Activated CD8-positive, alpha-beta memory T cell treated with anti-CD3 and anti-CD28 coated beads, Interleukin-2, amount 10 ng/mL, durations not matched to agents 7 days and 5 days (primary cell): ENCODE measurements around the gene SEMA5A. TPM values are rescaled to one million over a fixed set of nuclear protein-coding genes. Genes with fewer than 3 reads are reported as not detected.

Experiments
- ATAC-seq: fragments of 150-1000 bp; cut with Tn5 transposase; one replicate; pipeline ENCODE4 v1.10.0; 2021; ENCODE audit warnings: moderate library complexity
- CTCF ChIA-PET: fragments of 350-600 bp; sonication (Branson Sonifier 250); formaldehyde crosslinking; loops from one replicate; lab custom pipeline; 2021; ENCODE audit warnings: antibody characterized with exemption; lab: Charles Lee
- DNase-seq: peaks from one replicate; pipeline ENCODE4 v3.0.0-alpha.2; 2020
- H3K27ac Mint-ChIP-seq: one replicate; pipeline ENCODE4 v1.8.0; 2021; ENCODE audit warnings: mild to moderate bottlenecking, mixed read lengths
- H3K27me3 Mint-ChIP-seq: one replicate; pipeline ENCODE4 v1.8.0; 2021; ENCODE audit warnings: mixed read lengths
- H3K36me3 Mint-ChIP-seq: one replicate; pipeline ENCODE4 v1.8.0; 2021; ENCODE audit warnings: mild to moderate bottlenecking, mixed read lengths
- H3K4me1 Mint-ChIP-seq: one replicate; pipeline ENCODE4 v1.8.0; 2021; ENCODE audit warnings: mixed read lengths
- H3K4me3 Mint-ChIP-seq: one replicate; pipeline ENCODE4 v1.8.0; 2021; ENCODE audit warnings: mild to moderate bottlenecking, moderate library complexity, mixed read lengths
- H3K9me3 Mint-ChIP-seq: one replicate; pipeline ENCODE4 v1.8.0; 2022; ENCODE audit warnings: low read depth, mixed read lengths
- total RNA-seq, 2 experiments: library from RNA; stranded (reverse); gene quantifications; one replicate each; pipeline ENCODE4 v1.2.3, GENCODE V29; 2021

The SEMA5A gene, protein sequence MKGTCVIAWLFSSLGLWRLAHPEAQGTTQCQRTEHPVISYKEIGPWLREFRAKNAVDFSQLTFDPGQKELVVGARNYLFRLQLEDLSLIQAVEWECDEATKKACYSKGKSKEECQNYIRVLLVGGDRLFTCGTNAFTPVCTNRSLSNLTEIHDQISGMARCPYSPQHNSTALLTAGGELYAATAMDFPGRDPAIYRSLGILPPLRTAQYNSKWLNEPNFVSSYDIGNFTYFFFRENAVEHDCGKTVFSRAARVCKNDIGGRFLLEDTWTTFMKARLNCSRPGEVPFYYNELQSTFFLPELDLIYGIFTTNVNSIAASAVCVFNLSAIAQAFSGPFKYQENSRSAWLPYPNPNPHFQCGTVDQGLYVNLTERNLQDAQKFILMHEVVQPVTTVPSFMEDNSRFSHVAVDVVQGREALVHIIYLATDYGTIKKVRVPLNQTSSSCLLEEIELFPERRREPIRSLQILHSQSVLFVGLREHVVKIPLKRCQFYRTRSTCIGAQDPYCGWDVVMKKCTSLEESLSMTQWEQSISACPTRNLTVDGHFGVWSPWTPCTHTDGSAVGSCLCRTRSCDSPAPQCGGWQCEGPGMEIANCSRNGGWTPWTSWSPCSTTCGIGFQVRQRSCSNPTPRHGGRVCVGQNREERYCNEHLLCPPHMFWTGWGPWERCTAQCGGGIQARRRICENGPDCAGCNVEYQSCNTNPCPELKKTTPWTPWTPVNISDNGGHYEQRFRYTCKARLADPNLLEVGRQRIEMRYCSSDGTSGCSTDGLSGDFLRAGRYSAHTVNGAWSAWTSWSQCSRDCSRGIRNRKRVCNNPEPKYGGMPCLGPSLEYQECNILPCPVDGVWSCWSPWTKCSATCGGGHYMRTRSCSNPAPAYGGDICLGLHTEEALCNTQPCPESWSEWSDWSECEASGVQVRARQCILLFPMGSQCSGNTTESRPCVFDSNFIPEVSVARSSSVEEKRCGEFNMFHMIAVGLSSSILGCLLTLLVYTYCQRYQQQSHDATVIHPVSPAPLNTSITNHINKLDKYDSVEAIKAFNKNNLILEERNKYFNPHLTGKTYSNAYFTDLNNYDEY
- under 1 TPM in 1 of 2 experiments, not detected in 1; 0.02 TPM for total RNA-seq

DNA sequence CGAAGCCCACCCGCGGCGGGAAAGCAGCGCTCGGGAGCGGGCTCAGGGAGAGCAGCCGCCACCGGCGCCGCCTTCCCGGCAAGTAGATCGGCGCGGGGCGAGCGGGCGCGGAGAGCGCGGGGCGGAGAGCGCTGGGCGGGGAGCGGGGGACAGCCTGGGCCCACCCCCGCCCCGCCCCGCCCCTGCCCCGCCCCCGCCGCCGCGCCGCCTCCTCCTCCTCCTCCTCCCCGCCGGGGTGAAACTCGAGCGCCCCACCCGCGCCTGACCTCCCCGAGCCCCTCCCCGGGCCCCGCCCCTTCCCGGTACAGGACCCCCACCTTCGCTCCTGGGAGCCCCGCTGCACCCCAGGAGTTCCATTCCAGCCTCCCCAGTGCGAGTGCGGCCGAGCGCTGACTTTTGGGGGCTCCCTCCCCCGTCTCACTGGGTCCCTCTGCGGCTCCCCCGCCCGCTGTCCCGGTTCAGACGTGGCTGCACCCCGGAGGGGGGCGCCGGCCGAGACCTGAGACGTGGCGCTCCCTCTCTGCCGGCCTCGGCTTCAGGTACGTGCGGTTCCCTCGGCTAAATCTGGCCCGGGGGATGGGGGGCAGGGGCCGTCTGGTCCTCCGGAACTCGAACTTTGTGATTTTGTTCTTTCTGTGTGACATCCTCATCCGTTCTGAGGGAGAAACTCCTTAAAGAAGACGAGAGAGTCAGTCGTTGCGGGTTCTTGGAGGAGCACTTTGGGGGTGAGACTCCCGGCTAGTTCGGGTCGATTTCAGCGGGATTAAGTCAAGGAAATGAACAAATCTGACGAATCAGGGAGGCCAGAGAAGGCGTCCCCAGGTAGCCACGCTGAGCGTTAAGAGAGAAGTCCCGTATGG lies at the start of gene SEMA5A:
Gene SEMA5A (minus strand): TSS at position 84 of the 860 bp plus-strand sequence. CDS start 166,129 bp downstream, outside the sequence.
- no peak for DNase-seq
- Mint-ChIP-seq H3K4me3 (no peak within 1 kb of the TSS), H3K27me3 (peaks cover 26% of the 10 kb centered on the region), H3K9me3 (no peaks in the 10 kb centered on the region), H3K27ac (no peak within 1 kb of the TSS), H3K4me1 (no peaks in the 10 kb centered on the region), H3K36me3 (no peaks in the 10 kb centered on the region)
- CTCF ChIA-PET = no interaction called here
- no peak for ATAC-seq

DNA sequence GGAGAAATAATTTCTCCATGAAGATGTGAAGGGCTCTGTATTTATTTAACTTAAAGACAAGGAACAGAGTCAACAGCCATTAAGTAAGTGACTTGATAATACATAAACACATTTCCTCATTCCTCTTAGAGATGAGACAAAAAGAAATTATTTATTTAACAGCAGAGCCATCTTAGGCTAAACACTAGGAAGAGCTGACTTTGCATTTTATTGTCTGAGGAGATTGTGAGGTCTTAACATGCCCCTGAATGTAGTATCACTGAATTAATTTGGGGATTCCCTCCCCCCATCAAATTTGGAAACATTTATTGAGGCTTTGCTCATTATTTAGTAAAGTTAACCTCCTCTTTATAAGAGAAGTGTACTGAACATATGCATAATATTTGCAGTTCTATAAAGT lies 49.0 kb upstream of the SEMA5A start:
- Mint-ChIP-seq H3K27ac (no peak overlapping the region), H3K4me3 (no peak overlapping the region), H3K36me3 (no peaks in the 10 kb centered on the region), H3K9me3 (no peaks in the 10 kb centered on the region), H3K4me1 (no peaks in the 10 kb centered on the region), H3K27me3 (no peaks in the 10 kb centered on the region)
- CTCF ChIA-PET = no interaction called here
- ATAC-seq (no peak), DNase-seq (no peak)

DNA sequence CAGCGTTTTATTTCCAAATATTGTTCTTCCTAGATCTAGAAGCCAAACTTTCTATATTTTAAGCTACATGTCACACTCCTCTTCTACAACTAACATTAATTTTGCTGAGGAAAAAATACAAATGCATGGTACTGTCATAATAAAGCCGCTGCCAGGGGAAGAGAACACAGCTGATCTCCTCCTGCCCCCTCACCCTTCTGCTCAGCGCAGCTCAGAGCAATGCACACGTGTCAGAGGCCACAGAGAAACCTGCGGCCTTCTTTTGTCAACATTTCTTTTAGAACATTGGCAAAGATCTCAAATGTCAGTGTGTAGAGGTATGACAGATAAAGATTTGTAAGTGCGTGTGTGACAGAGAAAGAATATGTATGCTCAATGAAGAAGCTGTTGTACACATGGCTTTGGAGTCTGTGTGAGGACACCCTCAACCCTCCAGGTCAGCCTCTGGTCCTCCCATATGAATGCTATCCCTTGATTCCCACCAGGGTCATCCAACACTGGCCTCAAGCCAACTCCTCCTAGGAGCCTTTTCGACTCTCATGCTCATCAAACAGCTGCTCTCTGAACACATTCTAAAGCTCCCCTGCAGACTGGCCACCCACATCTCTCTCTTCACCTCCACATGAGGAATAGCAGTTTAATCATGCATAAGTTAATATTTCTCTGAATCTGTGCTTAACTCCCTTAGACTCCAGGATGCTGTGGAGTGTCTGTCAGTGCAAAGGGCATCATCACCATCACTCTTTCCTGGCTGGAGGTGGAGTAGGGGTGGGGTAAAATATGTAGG lies 43.4 kb upstream of the SEMA5A start:
- H3K27me3 Mint-ChIP-seq = no peaks in the 10 kb centered on the region
- no peaks in the 10 kb centered on the region for H3K36me3 Mint-ChIP-seq
- H3K4me3 Mint-ChIP-seq = no peak overlapping the region
- no peak overlapping the region for H3K27ac Mint-ChIP-seq
- DNase-seq (no peak), ATAC-seq (no peak)
- no peaks in the 10 kb centered on the region for H3K4me1 Mint-ChIP-seq
- no peaks in the 10 kb centered on the region for H3K9me3 Mint-ChIP-seq
- CTCF ChIA-PET = no interaction called here

DNA sequence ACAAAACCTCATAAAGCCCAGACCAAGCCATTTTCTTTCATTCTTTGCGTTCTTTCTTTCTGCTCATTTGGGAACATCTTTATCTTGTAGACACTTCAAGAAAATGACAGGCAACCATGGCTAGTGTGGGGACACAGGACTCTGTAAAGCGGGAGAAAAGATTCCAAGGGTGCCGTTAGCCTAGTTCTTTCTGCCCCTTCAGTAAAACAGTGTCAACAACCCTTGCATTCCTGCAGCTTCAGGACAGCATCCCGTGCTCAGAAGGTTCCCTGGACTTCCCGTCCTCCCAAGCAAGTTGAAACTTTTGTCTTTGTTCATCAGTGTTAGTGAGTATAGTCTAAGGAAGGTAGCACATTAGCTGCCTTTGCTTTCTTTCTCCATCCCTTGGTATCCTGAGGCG lies 42.4 kb upstream of the SEMA5A start:
- Mint-ChIP-seq H3K27me3 (no peaks in the 10 kb centered on the region), H3K27ac (no peak overlapping the region), H3K9me3 (no peaks in the 10 kb centered on the region), H3K4me3 (no peak overlapping the region), H3K36me3 (no peaks in the 10 kb centered on the region), H3K4me1 (no peaks in the 10 kb centered on the region)
- CTCF ChIA-PET = no interaction called here
- no peak for ATAC-seq
- no peak for DNase-seq

DNA sequence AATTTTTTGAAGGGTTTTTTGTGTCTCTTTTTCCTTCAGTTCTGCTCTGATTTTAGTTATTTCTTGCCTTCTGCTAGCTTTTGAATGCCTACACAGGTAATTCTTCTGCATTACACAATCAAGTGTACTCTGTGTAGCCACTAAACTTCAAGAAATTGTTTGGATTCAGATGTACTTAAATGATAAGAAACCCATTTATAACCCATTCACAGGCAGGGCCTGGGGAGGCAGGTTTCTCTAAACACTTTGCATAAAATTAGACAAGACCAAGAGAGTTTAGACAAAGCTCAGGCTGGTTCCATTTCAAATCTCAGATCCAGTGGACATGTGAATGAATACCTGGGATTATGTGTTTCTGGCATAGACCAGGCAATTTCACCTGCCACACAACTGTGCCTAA lies 41.3 kb upstream of the SEMA5A start:
- no peak for ATAC-seq
- Mint-ChIP-seq H3K4me1 (no peaks in the 10 kb centered on the region), H3K27me3 (no peaks in the 10 kb centered on the region), H3K9me3 (no peaks in the 10 kb centered on the region), H3K4me3 (no peak overlapping the region), H3K36me3 (no peaks in the 10 kb centered on the region), H3K27ac (no peak overlapping the region)
- no peak for DNase-seq
- CTCF ChIA-PET = no interaction called here

DNA sequence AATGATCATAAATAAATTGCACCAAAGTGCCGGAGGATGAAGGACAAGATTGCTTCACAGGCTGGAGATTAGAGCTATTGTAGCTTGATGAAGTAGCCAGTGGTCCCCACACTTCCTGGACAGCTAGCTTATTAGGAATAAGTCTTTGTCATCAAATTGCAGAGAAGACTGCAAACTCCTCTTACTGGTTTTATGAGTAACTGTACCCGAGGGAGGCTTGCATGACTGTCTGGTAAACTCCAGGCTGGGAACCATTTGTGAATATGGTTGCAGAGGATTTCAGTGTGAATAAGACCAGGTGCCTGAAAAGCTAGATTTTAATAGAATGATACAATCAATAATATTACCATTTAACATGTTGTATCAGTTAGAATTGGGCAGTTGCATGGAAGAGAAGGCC lies 36.5 kb upstream of the SEMA5A start:
- Mint-ChIP-seq H3K27me3 (no peaks in the 10 kb centered on the region), H3K36me3 (no peaks in the 10 kb centered on the region), H3K9me3 (no peaks in the 10 kb centered on the region), H3K4me1 (no peaks in the 10 kb centered on the region), H3K4me3 (no peak overlapping the region), H3K27ac (no peak overlapping the region)
- DNase-seq (no peak), ATAC-seq (no peak)
- CTCF ChIA-PET = no interaction called here

DNA sequence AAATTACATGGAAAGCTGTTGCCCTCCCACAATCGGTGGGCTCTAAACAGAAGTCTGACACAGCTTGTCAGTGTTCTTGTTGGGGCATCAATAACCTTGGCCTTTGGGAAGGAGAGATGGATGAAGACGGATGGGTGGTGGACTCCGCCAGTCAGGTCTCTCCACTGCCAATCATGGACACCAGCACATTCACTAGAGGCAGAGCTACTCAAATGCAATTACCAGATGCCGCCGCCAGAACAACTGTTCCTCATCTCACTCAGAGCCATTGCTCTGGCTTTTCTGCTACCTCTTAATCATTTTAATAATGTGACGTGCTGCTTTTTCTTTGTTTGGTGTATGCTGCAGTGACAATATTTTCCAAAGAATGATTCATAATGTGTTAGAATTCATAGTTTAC lies 27.9 kb upstream of the SEMA5A start:
- Mint-ChIP-seq H3K36me3 (no peaks in the 10 kb centered on the region), H3K27ac (no peak overlapping the region), H3K4me1 (no peaks in the 10 kb centered on the region), H3K9me3 (peaks cover 3% of the 10 kb centered on the region), H3K4me3 (no peak overlapping the region), H3K27me3 (no peaks in the 10 kb centered on the region)
- CTCF ChIA-PET = no interaction called here
- no peak for ATAC-seq
- DNase-seq = no peak

DNA sequence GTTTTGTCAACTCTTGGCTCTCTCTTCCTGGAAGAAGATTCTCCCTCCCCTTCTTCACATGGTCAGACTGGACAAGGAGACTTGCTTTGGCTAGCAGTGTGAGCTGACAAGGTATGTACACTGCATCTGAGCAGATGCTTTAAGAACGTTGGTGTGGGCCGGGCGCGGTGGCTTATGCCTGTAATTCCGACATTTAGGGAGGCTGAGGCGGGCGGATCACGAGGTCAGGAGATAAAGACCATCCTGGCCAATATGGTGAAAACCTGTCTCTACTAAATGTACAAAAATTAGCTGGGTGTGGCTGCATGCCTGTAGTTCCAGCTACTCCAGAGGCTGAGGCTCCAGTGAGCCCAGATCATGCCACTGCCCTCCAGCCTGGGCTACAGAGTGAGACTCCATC lies 26.4 kb upstream of the SEMA5A start:
- Mint-ChIP-seq H3K4me1 (no peaks in the 10 kb centered on the region), H3K4me3 (no peak overlapping the region), H3K27ac (no peak overlapping the region), H3K9me3 (peaks cover 3% of the 10 kb centered on the region), H3K36me3 (no peaks in the 10 kb centered on the region), H3K27me3 (no peaks in the 10 kb centered on the region)
- CTCF ChIA-PET = no interaction called here
- DNase-seq (no peak), ATAC-seq (no peak)

DNA sequence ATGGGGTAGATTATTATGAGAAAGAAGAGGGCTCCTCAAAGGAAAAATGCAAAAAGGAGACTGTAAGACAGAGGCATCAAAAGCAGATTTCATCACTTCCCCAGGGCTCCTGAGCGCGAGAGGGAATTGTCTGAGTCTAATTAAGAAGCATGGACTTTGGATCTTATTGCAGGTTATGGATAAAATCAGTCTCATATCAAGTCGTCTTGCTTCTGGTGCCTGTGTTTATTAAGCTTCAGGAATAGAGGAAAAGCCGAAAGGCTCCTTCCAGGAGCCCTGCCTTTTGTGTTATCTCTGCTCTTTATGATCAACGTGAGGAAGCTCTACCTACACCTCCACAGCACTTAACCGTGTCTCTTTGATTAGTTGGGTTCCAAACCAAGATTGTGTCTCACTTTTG lies 25.0 kb upstream of the SEMA5A start:
- DNase-seq (no peak), ATAC-seq (no peak)
- peaks cover 7% of the 10 kb centered on the region for H3K9me3 Mint-ChIP-seq
- H3K4me1 Mint-ChIP-seq = no peaks in the 10 kb centered on the region
- CTCF ChIA-PET = no interaction called here
- no peaks in the 10 kb centered on the region for H3K27me3 Mint-ChIP-seq
- H3K27ac Mint-ChIP-seq = no peak overlapping the region
- H3K4me3 Mint-ChIP-seq = no peak overlapping the region
- no peaks in the 10 kb centered on the region for H3K36me3 Mint-ChIP-seq

DNA sequence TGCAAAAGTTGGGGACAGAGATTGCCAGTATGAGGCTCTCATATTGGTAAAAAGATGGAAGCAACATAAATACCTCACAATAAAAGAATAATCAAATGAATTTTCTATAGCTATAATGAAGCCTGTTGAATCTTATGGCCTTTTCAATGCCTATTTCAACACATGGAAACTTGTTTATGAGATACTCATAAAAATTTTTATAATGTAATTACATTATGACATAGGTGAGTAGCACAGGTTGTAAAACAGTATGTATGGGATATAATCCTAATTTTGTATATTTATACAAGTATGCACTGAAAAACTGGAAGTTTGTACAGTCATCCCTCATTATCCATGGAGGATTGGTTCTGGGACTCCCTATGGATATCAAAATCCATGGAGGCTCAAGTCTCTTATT lies 21.2 kb upstream of the SEMA5A start:
- no peaks in the 10 kb centered on the region for H3K4me1 Mint-ChIP-seq
- H3K36me3 Mint-ChIP-seq = no peaks in the 10 kb centered on the region
- no peak overlapping the region for H3K27ac Mint-ChIP-seq
- no peaks in the 10 kb centered on the region for H3K27me3 Mint-ChIP-seq
- DNase-seq (no peak), ATAC-seq (no peak)
- CTCF ChIA-PET = no interaction called here
- H3K4me3 Mint-ChIP-seq = no peak overlapping the region
- H3K9me3 Mint-ChIP-seq = peaks cover 9% of the 10 kb centered on the region

DNA sequence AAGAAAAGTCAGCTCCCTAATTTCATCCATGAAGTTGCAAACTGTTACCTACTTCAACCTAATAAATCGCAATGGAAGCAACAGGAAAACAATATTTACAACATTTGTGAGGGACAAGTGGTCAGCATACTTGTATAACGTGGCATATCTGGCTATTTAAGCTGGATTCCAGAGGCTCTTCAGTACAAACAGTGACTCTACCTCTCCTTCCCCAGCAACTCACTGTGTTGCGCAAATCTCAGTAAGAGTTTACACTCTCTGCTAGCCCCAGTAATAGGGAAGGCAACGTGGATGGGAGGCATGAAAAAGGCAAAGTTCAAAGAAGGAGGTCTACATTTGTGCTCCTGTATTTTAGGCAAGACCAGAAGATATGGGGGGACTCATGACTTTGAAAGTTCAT lies 18.9 kb upstream of the SEMA5A start:
- ATAC-seq (no peak), DNase-seq (no peak)
- H3K4me3 Mint-ChIP-seq = no peak overlapping the region
- no peaks in the 10 kb centered on the region for H3K27me3 Mint-ChIP-seq
- H3K4me1 Mint-ChIP-seq = no peaks in the 10 kb centered on the region
- CTCF ChIA-PET = no interaction called here
- H3K9me3 Mint-ChIP-seq = peaks cover 6% of the 10 kb centered on the region
- H3K36me3 Mint-ChIP-seq = no peaks in the 10 kb centered on the region
- no peak overlapping the region for H3K27ac Mint-ChIP-seq

DNA sequence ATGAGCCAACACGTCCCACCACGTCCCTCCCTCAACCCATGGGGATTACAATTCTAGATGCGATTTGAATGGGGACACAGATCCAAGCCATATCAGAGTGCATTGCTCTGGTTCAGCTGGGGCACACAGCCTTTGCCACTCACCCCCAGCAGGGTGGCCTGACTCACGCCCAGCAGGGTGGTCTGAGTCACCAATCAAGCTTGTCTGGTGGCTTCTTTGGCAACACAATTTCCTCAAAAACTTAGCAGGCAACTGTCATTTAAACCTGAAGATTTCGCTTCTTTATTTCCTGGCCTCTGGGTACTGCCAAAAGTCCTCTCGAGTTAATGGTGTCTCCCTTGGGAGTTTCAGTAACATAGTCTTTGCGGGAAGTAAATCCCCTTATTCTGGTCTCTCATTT lies 16.3 kb upstream of the SEMA5A start:
- Mint-ChIP-seq H3K36me3 (no peaks in the 10 kb centered on the region), H3K4me3 (no peak overlapping the region), H3K27ac (no peak overlapping the region), H3K9me3 (peaks cover 6% of the 10 kb centered on the region), H3K27me3 (no peaks in the 10 kb centered on the region), H3K4me1 (no peaks in the 10 kb centered on the region)
- DNase-seq (no peak), ATAC-seq (no peak)
- CTCF ChIA-PET = no interaction called here
